Endothelial cell of umbilical vein (primary cell): ENCODE data around the gene PHLPP1. TPM values are rescaled to one million over a fixed set of nuclear protein-coding genes. Genes with fewer than 3 reads are reported as not detected.

Experiments
- BruUV-seq: library from RNA; stranded (reverse); fragments of 400-500 nt; replicated peaks from 2 replicates; lab custom pipeline; 2021; lab: Mats Ljungman, UMichigan
- CTCF ChIA-PET: fragments of 300-600, 350-600 bp; sonication (Branson Sonifier 250); formaldehyde crosslinking; loops from one replicate; lab custom pipeline; 2021; ENCODE audit warnings: antibody characterized with exemption, inconsistent platforms; lab: Charles Lee
- POLR2A ChIA-PET: fragments of 300-600, 350-600 bp; sonication (Branson Sonifier 250); formaldehyde crosslinking; loops from one replicate; lab custom pipeline; 2021; ENCODE audit warnings: antibody characterized with exemption, inconsistent platforms; lab: Charles Lee
- DNase-seq: peaks from one replicate; pipeline ENCODE4 v3.0.0-alpha.2; 2011; ENCODE audit warnings: low read depth, low spot score
- FAIRE-seq: peaks from 2 replicates; lab custom pipeline; 2011; peaks lifted over from hg19 to GRCh38; lab: Jason Lieb, UNC
- H2AFZ ChIP-seq: 2 replicates; pipeline ENCODE4 v1.6.0; 2012; ENCODE audit warnings: low read depth, low read length, control low read depth, inconsistent platforms
- H3K27ac ChIP-seq: 2 replicates; pipeline ENCODE4 v1.5.1; 2011; ENCODE audit warnings: low read depth, mild to moderate bottlenecking, control low read depth, low read length, moderate library complexity; ENCODE audit not compliant: insufficient read depth
- H3K27me3 ChIP-seq, 2 experiments: 2 replicates each; pipeline versions ENCODE4 v1.6.0 to v1.6.1; 2011; ENCODE audit warnings: low read length in 2 of 2, mixed read lengths in 1 of 2; ENCODE audit not compliant: control insufficient read depth in 2 of 2, insufficient read depth in 2 of 2
- H3K36me3 ChIP-seq, 2 experiments: 2 replicates in 1 of 2; 3 replicates in 1 of 2; pipeline ENCODE4 v1.5.1; 2011; ENCODE audit warnings: low read length in 2 of 2, mild to moderate bottlenecking in 1 of 2, moderate library complexity in 1 of 2; ENCODE audit not compliant: control insufficient read depth in 2 of 2, insufficient read depth in 2 of 2; ENCODE audit errors: extremely low read depth in 1 of 2
- H3K4me1 ChIP-seq: 3 replicates; pipeline ENCODE4 v1.5.1; 2011; ENCODE audit warnings: mild to moderate bottlenecking, low read length; ENCODE audit not compliant: control insufficient read depth, insufficient read depth; ENCODE audit errors: extremely low read depth
- H3K4me2 ChIP-seq: 2 replicates; pipeline ENCODE4 v1.6.1; 2011; ENCODE audit warnings: low read length, control low read depth, mixed read lengths; ENCODE audit not compliant: insufficient read depth
- H3K4me3 ChIP-seq, 3 experiments: fragments of 200-600 bp in 1 of 3; sonication (generic), shearing (Covaris generic) in 1 of 3; replicated peaks in 1 of 3; 2 replicates each; pipeline ENCODE4 v1.5.1; 2011 to 2016; ENCODE audit warnings: control low read depth in 3 of 3, low read length in 3 of 3, mild to moderate bottlenecking in 2 of 3, inconsistent platforms in 1 of 3, low read depth in 1 of 3, moderate library complexity in 1 of 3; ENCODE audit not compliant: insufficient read depth in 1 of 3
- H3K79me2 ChIP-seq: 2 replicates; pipeline ENCODE4 v1.6.0; 2012; ENCODE audit warnings: low read length, inconsistent platforms; ENCODE audit not compliant: control insufficient read depth, insufficient read depth
- H3K9ac ChIP-seq: replicated peaks from 2 replicates; pipeline ENCODE3; 2011; ENCODE audit warnings: low read length, control low read depth; ENCODE audit not compliant: insufficient read depth; ENCODE audit errors: extremely low read depth
- H3K9me1 ChIP-seq: replicated peaks from 3 replicates; pipeline ENCODE4 v1.6.0; 2011; ENCODE audit warnings: mild to moderate bottlenecking, low read length; ENCODE audit not compliant: control insufficient read depth, insufficient read depth; ENCODE audit errors: extremely low read depth
- H3K9me3 ChIP-seq: replicated peaks from 2 replicates; pipeline ENCODE4 v1.5.1; 2012; ENCODE audit warnings: low read length, inconsistent platforms; ENCODE audit not compliant: control insufficient read depth, insufficient read depth
- H4K20me1 ChIP-seq: replicated peaks from 2 replicates; pipeline ENCODE3; 2011; ENCODE audit warnings: mild to moderate bottlenecking, low read length; ENCODE audit not compliant: control insufficient read depth, insufficient read depth; ENCODE audit errors: extremely low read depth
- EZH2 ChIP-seq: IDR thresholded peaks from 2 replicates; pipeline ENCODE4 v1.6.1; 2012; ENCODE audit warnings: borderline replicate concordance, low read depth, mild to moderate bottlenecking, moderate library complexity, low read length, inconsistent platforms; ENCODE audit not compliant: severe bottlenecking
- FOS ChIP-seq: IDR thresholded peaks from 2 replicates; pipeline ENCODE4 v1.6.1; 2011; ENCODE audit warnings: mild to moderate bottlenecking, low read length, moderate library complexity, borderline replicate concordance; ENCODE audit not compliant: insufficient read depth
- GATA2 ChIP-seq: IDR thresholded peaks from 2 replicates; pipeline ENCODE4 v1.7.0; 2011; ENCODE audit warnings: low read depth, mild to moderate bottlenecking, moderate library complexity, mixed read lengths, low read length; ENCODE audit not compliant: insufficient read length, insufficient read depth
- JUN ChIP-seq: IDR thresholded peaks from 2 replicates; pipeline ENCODE4 v1.6.1; 2011; ENCODE audit warnings: borderline replicate concordance, low read depth; ENCODE audit not compliant: insufficient read length, insufficient read depth
- MAX ChIP-seq: IDR thresholded peaks from 2 replicates; pipeline ENCODE4 v1.6.1; 2011; ENCODE audit not compliant: insufficient read depth, insufficient read length
- MYC ChIP-seq: IDR thresholded peaks from one replicate; pipeline ENCODE4 v1.6.1; 2011; ENCODE audit warnings: mild to moderate bottlenecking, low read depth, low read length
- POLR2A ChIP-seq: IDR thresholded peaks from 2 replicates; pipeline ENCODE4 v1.6.1; 2012; ENCODE audit warnings: low read depth, mild to moderate bottlenecking, control low read depth, low read length
- POLR2AphosphoS5 ChIP-seq: IDR thresholded peaks from 2 replicates; pipeline ENCODE4 v1.6.1; 2012; ENCODE audit warnings: low read depth, mild to moderate bottlenecking, control low read depth, low read length, moderate library complexity; ENCODE audit not compliant: insufficient read depth
- dilution Hi-C: fragments of 300-500 bp; cut with MboI; formaldehyde crosslinking; loops from one replicate; pipeline ENCODE4 v1.15.0; 2019; ENCODE audit warnings: low sequenced_read_pairs; ENCODE audit not compliant: extremely low pct_ligation_motif_present
- intact Hi-C: fragments of 100-400 bp; cut with micrococcal nuclease; formaldehyde crosslinking; loops from one replicate; pipeline ENCODE4 v1.10.0; 2022
- polyA plus RNA-seq, 4 experiments: library from polyadenylated mRNA; depleted of rRNA in 3 of 4; stranded (reverse) in 3 of 4; unstranded in 1 of 4; fragments of >200 nt; gene quantifications; 2 replicates each; pipeline versions ENCODE4 v1.2.1 to v1.2.3, GENCODE V29; 2011 to 2012; ENCODE audit warnings: missing spikeins in 1 of 4
- total RNA-seq: library from RNA; stranded (reverse); gene quantifications from 2 replicates; pipeline ENCODE4 v1.2.3, GENCODE V29; 2021
- TF ChIP-seq, protein P1 (sequence below), 2 donors: IDR thresholded peaks; 1 replicate in 1 of 2; 2 replicates in 1 of 2; pipeline ENCODE4 v1.5.1; 2011; ENCODE audit warnings: low read length in 2 of 2, mild to moderate bottlenecking in 2 of 2, moderate library complexity in 2 of 2, control low read depth in 1 of 2, inconsistent platforms in 1 of 2, low read depth in 1 of 2; ENCODE audit not compliant: insufficient read depth in 1 of 2; ENCODE audit errors: extremely low read depth in 1 of 2

Gene PHLPP1
- total and polyA plus RNA-seq, 2 donors (not counting 3 experiments of a cell fraction or from before 2014, with no cell fraction given) = 4.0 to 10.8 TPM

DNA sequence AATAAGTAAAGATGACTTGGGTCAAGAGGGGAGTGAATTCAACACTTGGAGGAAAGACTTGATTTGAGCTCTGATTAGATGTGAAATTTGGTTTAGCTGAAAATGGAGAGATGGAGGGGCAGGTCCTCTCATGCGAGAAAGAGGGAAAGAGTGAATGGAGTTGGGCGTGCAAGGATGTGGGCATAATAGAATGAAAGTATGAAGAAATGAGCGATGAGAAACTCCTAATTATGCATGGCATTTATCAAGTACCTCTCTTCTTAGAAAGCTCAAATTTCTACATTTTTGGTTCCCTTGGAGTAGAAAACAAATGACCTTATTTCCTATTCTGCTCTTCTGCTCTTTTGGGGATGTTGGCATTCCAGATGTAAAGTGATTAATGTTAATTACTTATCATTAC lies 161.5 kb downstream of the PHLPP1 start:
- CTCF ChIA-PET = interaction anchor here (0.6 to 3.2 kb wide), 21 partner anchors 9 to 238 kb away, joined by 3 to 55 read pairs (median 6); partner anchors contain the start of gene PHLPP1
- dilution Hi-C loops = no loop called here
- BruUV-seq = no TSS peak

More for the DNA sequence above, 161.5 kb downstream of the PHLPP1 start:
- DNase-seq = peak; percentile 11
- Histone ChIP-seq H3K36me3 (no peaks in the 10 kb centered on the region), H3K9me3 (no peaks in the 10 kb centered on the region), H3K79me2 (no peaks in the 10 kb centered on the region), H3K4me1 (peaks cover 45% of the 10 kb centered on the region), H3K27ac (peak overlapping the region; percentile 96), H3K9ac (peak overlapping the region; percentile 81), H2AFZ (no peak overlapping the region), H3K4me2 (peak overlapping the region; percentile 95), H4K20me1 (no peaks in the 10 kb centered on the region), H3K27me3 (no peaks in the 10 kb centered on the region), H3K4me3 (peak overlapping the region in 1 of 3 experiments; percentile 57), H3K9me1 (no peaks in the 10 kb centered on the region)
- intact Hi-C loops = loop anchor here (2.0 to 10.0 kb wide), 4 partner anchors 20 to 422 kb away; partner anchors contain the start of gene PHLPP1
- no peak for FAIRE-seq
- TF ChIP-seq MYC (no peak), EZH2 (no peak), POLR2AphosphoS5 (no peak), JUN (no peak), MAX (no peak), POLR2A (no peak), GATA2 (no peak), FOS (no peak)
- TF ChIP-seq, protein P1, sequence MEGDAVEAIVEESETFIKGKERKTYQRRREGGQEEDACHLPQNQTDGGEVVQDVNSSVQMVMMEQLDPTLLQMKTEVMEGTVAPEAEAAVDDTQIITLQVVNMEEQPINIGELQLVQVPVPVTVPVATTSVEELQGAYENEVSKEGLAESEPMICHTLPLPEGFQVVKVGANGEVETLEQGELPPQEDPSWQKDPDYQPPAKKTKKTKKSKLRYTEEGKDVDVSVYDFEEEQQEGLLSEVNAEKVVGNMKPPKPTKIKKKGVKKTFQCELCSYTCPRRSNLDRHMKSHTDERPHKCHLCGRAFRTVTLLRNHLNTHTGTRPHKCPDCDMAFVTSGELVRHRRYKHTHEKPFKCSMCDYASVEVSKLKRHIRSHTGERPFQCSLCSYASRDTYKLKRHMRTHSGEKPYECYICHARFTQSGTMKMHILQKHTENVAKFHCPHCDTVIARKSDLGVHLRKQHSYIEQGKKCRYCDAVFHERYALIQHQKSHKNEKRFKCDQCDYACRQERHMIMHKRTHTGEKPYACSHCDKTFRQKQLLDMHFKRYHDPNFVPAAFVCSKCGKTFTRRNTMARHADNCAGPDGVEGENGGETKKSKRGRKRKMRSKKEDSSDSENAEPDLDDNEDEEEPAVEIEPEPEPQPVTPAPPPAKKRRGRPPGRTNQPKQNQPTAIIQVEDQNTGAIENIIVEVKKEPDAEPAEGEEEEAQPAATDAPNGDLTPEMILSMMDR (IDR thresholded peaks at IDR 0.05; ENCODE audit: extremely low read depth in 1 of 2, insufficient read depth in 1 of 2, low read depth in 1 of 2, low read length in 2 of 2) = no peak
- POLR2A ChIA-PET = interaction anchor here (0.6 to 1.4 kb wide), 3 partner anchors 127 to 162 kb away, joined by 3 to 6 read pairs (median 5); no protein-coding TSS in a partner anchor
